ENCODE data around the gene IQUB.

Gene IQUB

GRCh38 chr7:123571684-123572083 lies 37.3 kb upstream of the IQUB start:
- Histone ChIP-seq H3K9me3 (ENCODE audit: control insufficient read depth, insufficient read depth, low read depth, low read length) (no peaks in the 10 kb centered on the region), H3K27ac (ENCODE audit: extremely low read depth, low read depth, low read length) (no peak overlapping the region), H3K4me1 (ENCODE audit: control insufficient read depth, insufficient read depth, low read length) (peaks cover 2% of the 10 kb centered on the region; the same call in 1 of the 2 replicates), H3K36me3 (ENCODE audit: control insufficient read depth in 2 of 2, insufficient read depth in 1 of 2, low read length in 2 of 2) (no peaks in the 10 kb centered on the region), H3K4me3 (ENCODE audit: low read depth, low read length) (no peak overlapping the region)
- ChIA-PET POLR2A (no interaction called here), CTCF (no interaction called here)
- TF ChIP-seq, protein P1, sequence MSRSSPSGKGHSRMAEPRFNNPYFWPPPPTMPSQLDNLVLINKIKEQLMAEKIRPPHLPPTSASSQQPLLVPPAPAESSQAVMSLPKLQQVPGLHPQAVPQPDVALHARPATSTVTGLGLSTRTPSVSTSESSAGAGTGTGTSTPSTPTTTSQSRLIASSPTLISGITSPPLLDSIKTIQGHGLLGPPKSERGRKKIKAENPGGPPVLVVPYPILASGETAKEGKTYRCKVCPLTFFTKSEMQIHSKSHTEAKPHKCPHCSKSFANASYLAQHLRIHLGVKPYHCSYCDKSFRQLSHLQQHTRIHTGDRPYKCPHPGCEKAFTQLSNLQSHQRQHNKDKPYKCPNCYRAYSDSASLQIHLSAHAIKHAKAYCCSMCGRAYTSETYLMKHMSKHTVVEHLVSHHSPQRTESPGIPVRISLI (tag by site-specific recombination; IDR thresholded peaks at IDR 0.05): 0 out of 2 replicates have a peak, but pooled peaks have one; percentile 22
- 0 out of 2 replicates have a peak, but pooled peaks have one; percentile 21 for TF ChIP-seq ZNF394 (tag by site-specific recombination; IDR thresholded peaks at IDR 0.05; ENCODE audit: borderline replicate concordance)
- TF ChIP-seq SP3 (tag by site-specific recombination; IDR thresholded peaks at IDR 0.05): no peak
- TF ChIP-seq, protein P2, sequence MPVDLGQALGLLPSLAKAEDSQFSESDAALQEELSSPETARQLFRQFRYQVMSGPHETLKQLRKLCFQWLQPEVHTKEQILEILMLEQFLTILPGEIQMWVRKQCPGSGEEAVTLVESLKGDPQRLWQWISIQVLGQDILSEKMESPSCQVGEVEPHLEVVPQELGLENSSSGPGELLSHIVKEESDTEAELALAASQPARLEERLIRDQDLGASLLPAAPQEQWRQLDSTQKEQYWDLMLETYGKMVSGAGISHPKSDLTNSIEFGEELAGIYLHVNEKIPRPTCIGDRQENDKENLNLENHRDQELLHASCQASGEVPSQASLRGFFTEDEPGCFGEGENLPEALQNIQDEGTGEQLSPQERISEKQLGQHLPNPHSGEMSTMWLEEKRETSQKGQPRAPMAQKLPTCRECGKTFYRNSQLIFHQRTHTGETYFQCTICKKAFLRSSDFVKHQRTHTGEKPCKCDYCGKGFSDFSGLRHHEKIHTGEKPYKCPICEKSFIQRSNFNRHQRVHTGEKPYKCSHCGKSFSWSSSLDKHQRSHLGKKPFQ (tag by site-specific recombination; IDR thresholded peaks at IDR 0.05): no peak
- TF ChIP-seq MYNN (tag by site-specific recombination; IDR thresholded peaks at IDR 0.05; ENCODE audit: borderline replicate concordance): no peak

DNA sequence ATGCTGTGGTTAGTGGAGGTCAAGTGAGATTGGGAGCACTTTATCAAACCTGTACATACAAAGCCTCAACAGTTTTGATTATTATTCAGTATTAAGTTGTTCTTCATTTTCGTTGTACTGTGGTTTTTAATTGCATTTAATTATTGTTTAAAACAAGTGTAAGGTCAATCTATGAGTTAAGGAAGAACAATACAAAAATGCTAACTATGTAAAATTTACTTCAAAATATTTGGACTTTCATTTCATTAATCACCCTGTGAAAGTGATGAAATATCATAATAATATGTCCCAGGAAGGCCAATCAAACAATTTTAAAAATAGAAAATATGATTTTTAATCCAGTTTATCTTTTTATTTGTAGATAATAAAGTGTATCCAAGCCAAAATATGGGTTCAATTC lies 36.8 kb upstream of the IQUB start:
- TF ChIP-seq ZNF223 (tag by site-specific recombination; IDR thresholded peaks at IDR 0.05): no peak
- no peak for TF ChIP-seq ZSCAN5A (tag by site-specific recombination; IDR thresholded peaks at IDR 0.05)
- no peak for TF ChIP-seq ZNF19 (tag by site-specific recombination; IDR thresholded peaks at IDR 0.05; ENCODE audit: low read depth)
- no peak for TF ChIP-seq ZNF184 (tag by site-specific recombination; IDR thresholded peaks at IDR 0.05)
- no peak for TF ChIP-seq ZNF560 (tag by site-specific recombination; IDR thresholded peaks at IDR 0.05; ENCODE audit: borderline replicate concordance)
- no peak for TF ChIP-seq TRIM28 (IDR thresholded peaks at IDR 0.05; ENCODE audit: borderline replicate concordance, low read length)
- no peak for TF ChIP-seq ZNF239 (tag by site-specific recombination; IDR thresholded peaks at IDR 0.05)
- TF ChIP-seq ZNF768 (tag by site-specific recombination; IDR thresholded peaks at IDR 0.05): no peak
- no peak for TF ChIP-seq ZNF600 (tag by site-specific recombination; IDR thresholded peaks at IDR 0.05)
- TF ChIP-seq OVOL3 (tag by site-specific recombination; IDR thresholded peaks at IDR 0.05): no peak
- TF ChIP-seq HOXA7 (CRISPR knock-in tag; IDR thresholded peaks at IDR 0.05; ENCODE audit: borderline replicate concordance): no peak
- no peak for TF ChIP-seq ZNF610 (tag by site-specific recombination; IDR thresholded peaks at IDR 0.05; ENCODE audit: borderline replicate concordance)
- TF ChIP-seq FEZF1 (tag by site-specific recombination; IDR thresholded peaks at IDR 0.05): no peak
- TF ChIP-seq KLF16 (tag by site-specific recombination; IDR thresholded peaks at IDR 0.05): no peak
- TF ChIP-seq ZNF138 (tag by site-specific recombination; IDR thresholded peaks at IDR 0.05; ENCODE audit: borderline replicate concordance): no peak
- no peak for TF ChIP-seq SP7 (tag by site-specific recombination; IDR thresholded peaks at IDR 0.05)
- Histone ChIP-seq H3K36me3 (ENCODE audit: control insufficient read depth in 2 of 2, insufficient read depth in 1 of 2, low read length in 2 of 2) (no peaks in the 10 kb centered on the region), H3K27ac (ENCODE audit: extremely low read depth, low read depth, low read length) (no peak overlapping the region), H3K4me3 (ENCODE audit: low read depth, low read length) (no peak overlapping the region), H3K9me3 (ENCODE audit: control insufficient read depth, insufficient read depth, low read depth, low read length) (no peaks in the 10 kb centered on the region), H3K4me1 (ENCODE audit: control insufficient read depth, insufficient read depth, low read length) (peaks cover 2% of the 10 kb centered on the region; the same call in 1 of the 2 replicates)
- CTCF ChIA-PET: interaction anchor here (0.7 to 0.8 kb wide), 2 partner anchors 10 to 53 kb away, joined by 3 read pairs; no protein-coding TSS in a partner anchor
- POLR2A ChIA-PET: no interaction called here

All from HEK293 (cell line).